Measurements from ENCODE around the gene NUDT13.
A peak's percentile ranks its signal among the peaks of the same experiment; 100 is the strongest.

NUDT13 gene

DNA sequence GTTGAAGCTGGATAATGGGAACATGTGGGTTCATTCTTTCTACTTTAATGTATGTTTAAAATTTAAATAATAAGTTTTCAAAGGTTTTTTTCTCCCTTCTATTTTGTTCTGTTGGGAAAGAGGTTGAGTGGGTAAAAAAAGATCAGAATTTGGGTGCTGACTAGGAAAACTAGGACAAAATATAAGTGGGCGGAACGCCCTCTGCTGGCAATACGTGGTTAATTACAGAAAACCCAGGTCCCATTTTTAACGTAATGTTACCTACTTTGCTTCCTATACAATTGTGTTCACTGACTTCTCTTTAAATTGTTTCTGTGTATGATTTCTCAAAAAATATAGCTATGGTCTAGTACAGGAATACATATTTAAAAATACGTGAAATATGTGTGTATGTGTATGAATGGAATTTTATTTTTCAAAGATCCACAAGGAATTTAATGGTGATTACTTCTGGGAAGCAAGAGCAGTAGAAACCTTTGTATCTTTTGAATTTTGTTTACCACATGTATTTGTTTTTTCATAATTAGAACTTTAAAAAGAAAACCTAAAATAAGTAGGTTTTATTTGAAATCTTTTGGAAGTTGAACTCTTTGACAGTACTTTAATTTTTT, 48.9 kb downstream of the NUDT13 start:
- no peak overlapping the region for H4K5ac ChIP-seq (ENCODE audit: low read length)
- H2BK5ac ChIP-seq (ENCODE audit: low read length), result no peak overlapping the region
- no peak overlapping the region for H2BK120ac ChIP-seq (ENCODE audit: low read depth, low read length)
- H3K23ac ChIP-seq (ENCODE audit: low read length), result no peak overlapping the region
- H3K79me1 ChIP-seq (ENCODE audit: low read length), result peaks cover 5% of the 10 kb centered on the region
- H3K4ac ChIP-seq (ENCODE audit: low read depth, low read length), result no peak overlapping the region
- no peak overlapping the region for H3K9ac ChIP-seq (ENCODE audit: low read length)
- H3K4me3 ChIP-seq (ENCODE audit: low read length), result no peak overlapping the region
- DNase-seq, result peak; percentile 52
- H2BK15ac ChIP-seq (replicated peaks; ENCODE audit: low read depth), result no peak overlapping the region
- H3K79me2 ChIP-seq (ENCODE audit: control insufficient read depth, insufficient read depth, low read length), result peaks cover 9% of the 10 kb centered on the region
- H3K4me1 ChIP-seq (ENCODE audit: control insufficient read depth, low read depth, low read length), result no peaks in the 10 kb centered on the region
- no peak overlapping the region for H3K27ac ChIP-seq (ENCODE audit: low read depth, low read length)
- WGBS (ENCODE audit: extremely low coverage, insufficient coverage, low lambda C conversion rate), result no CpG with 5 or more reads among the region's 5 CpGs
- no peaks in the 10 kb centered on the region for H3K27me3 ChIP-seq (ENCODE audit: insufficient read depth, low read length, poor library complexity)
- H3K18ac ChIP-seq (ENCODE audit: low read length), result no peak overlapping the region
- no peak overlapping the region for H4K8ac ChIP-seq (ENCODE audit: low read depth, low read length)
- no peak overlapping the region for H2AK5ac ChIP-seq (ENCODE audit: low read length)
- H3K4me2 ChIP-seq (ENCODE audit: low read length), result no peak overlapping the region
- no peaks in the 10 kb centered on the region for H3K36me3 ChIP-seq (ENCODE audit: control insufficient read depth, insufficient read depth, low read length)
- no peak overlapping the region for H3K56ac ChIP-seq (ENCODE audit: low read length)

- H3K4me3 ChIP-seq (ENCODE audit: low read length), result no peak overlapping the region
- H3K18ac ChIP-seq (ENCODE audit: low read length), result no peak overlapping the region
- no peak overlapping the region for H2BK5ac ChIP-seq (ENCODE audit: low read length)
- H3K4me1 ChIP-seq (ENCODE audit: control insufficient read depth, low read depth, low read length), result no peaks in the 10 kb centered on the region
- peaks cover 6% of the 10 kb centered on the region for H3K79me1 ChIP-seq (ENCODE audit: low read length)
- H2AK5ac ChIP-seq (ENCODE audit: low read length), result no peak overlapping the region
- H3K56ac ChIP-seq (ENCODE audit: low read length), result no peak overlapping the region
- H4K8ac ChIP-seq (ENCODE audit: low read depth, low read length), result no peak overlapping the region
- H3K9ac ChIP-seq (ENCODE audit: low read length), result no peak overlapping the region
- no peak overlapping the region for H3K23ac ChIP-seq (ENCODE audit: low read length)
- no peak overlapping the region for H2BK15ac ChIP-seq (replicated peaks; ENCODE audit: low read depth)
- H3K36me3 ChIP-seq (ENCODE audit: control insufficient read depth, insufficient read depth, low read length), result no peaks in the 10 kb centered on the region
- no peak overlapping the region for H3K4me2 ChIP-seq (ENCODE audit: low read length)
- WGBS (ENCODE audit: extremely low coverage, insufficient coverage, low lambda C conversion rate), result no CpG with 5 or more reads among the region's 1 CpG
- H3K4ac ChIP-seq (ENCODE audit: low read depth, low read length), result no peak overlapping the region
- no peak overlapping the region for H2BK120ac ChIP-seq (ENCODE audit: low read depth, low read length)
- no peak overlapping the region for H4K5ac ChIP-seq (ENCODE audit: low read length)
- H3K27me3 ChIP-seq (ENCODE audit: insufficient read depth, low read length, poor library complexity), result no peaks in the 10 kb centered on the region
- DNase-seq, result no peak
- peaks cover 13% of the 10 kb centered on the region for H3K79me2 ChIP-seq (ENCODE audit: control insufficient read depth, insufficient read depth, low read length)
- no peak overlapping the region for H3K27ac ChIP-seq (ENCODE audit: low read depth, low read length)
Measured at GRCh38 chr10:73161079-73161478, 50.8 kb downstream of the NUDT13 start.

DNA sequence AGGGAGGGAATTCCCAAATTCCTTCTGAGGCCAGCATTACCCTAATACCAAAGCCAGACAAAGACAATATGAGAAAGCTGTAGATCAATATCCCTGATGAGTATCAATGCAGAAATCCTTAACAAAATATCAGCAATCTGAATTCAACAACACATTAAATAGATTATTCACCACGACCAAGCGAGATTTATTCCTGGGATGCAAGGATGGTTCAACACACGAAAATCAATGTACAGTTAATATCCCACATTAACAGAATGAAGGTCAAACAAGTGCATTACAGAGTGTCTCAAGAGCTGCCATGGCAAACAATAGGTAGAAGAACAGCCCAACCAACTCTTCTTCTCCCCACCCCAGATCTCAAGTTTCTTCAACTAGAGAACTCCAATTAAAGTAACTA, 51.4 kb downstream of the NUDT13 start:
- Histone ChIP-seq H3K18ac (ENCODE audit: low read length) (no peak overlapping the region), H3K79me1 (ENCODE audit: low read length) (peaks cover 9% of the 10 kb centered on the region), H3K4me1 (ENCODE audit: control insufficient read depth, low read depth, low read length) (no peaks in the 10 kb centered on the region), H3K36me3 (ENCODE audit: control insufficient read depth, insufficient read depth, low read length) (no peaks in the 10 kb centered on the region), H2BK15ac (replicated peaks; ENCODE audit: low read depth) (no peak overlapping the region), H2BK120ac (ENCODE audit: low read depth, low read length) (no peak overlapping the region), H4K8ac (ENCODE audit: low read depth, low read length) (no peak overlapping the region), H3K56ac (ENCODE audit: low read length) (no peak overlapping the region), H2BK5ac (ENCODE audit: low read length) (no peak overlapping the region), H3K4ac (ENCODE audit: low read depth, low read length) (no peak overlapping the region), H3K27me3 (ENCODE audit: insufficient read depth, low read length, poor library complexity) (no peaks in the 10 kb centered on the region), H3K23ac (ENCODE audit: low read length) (no peak overlapping the region), H3K4me2 (ENCODE audit: low read length) (no peak overlapping the region), H4K5ac (ENCODE audit: low read length) (no peak overlapping the region), H3K9ac (ENCODE audit: low read length) (no peak overlapping the region), H2AK5ac (ENCODE audit: low read length) (no peak overlapping the region), H3K79me2 (ENCODE audit: control insufficient read depth, insufficient read depth, low read length) (peaks cover 16% of the 10 kb centered on the region), H3K27ac (ENCODE audit: low read depth, low read length) (no peak overlapping the region), H3K4me3 (ENCODE audit: low read length) (no peak overlapping the region)
- DNase-seq, result no peak
- no CpG with 5 or more reads among the region's 3 CpGs for WGBS (ENCODE audit: extremely low coverage, insufficient coverage, low lambda C conversion rate)

GRCh38 chr10:73163096-73163495, 52.8 kb downstream of the NUDT13 start:
- Histone ChIP-seq H4K5ac (ENCODE audit: low read length) (no peak overlapping the region), H3K4ac (ENCODE audit: low read depth, low read length) (no peak overlapping the region), H3K36me3 (ENCODE audit: control insufficient read depth, insufficient read depth, low read length) (no peaks in the 10 kb centered on the region), H3K18ac (ENCODE audit: low read length) (no peak overlapping the region), H2BK5ac (ENCODE audit: low read length) (no peak overlapping the region), H4K8ac (ENCODE audit: low read depth, low read length) (no peak overlapping the region), H2BK15ac (replicated peaks; ENCODE audit: low read depth) (no peak overlapping the region), H3K4me3 (ENCODE audit: low read length) (no peak overlapping the region), H3K79me2 (ENCODE audit: control insufficient read depth, insufficient read depth, low read length) (peaks cover 26% of the 10 kb centered on the region), H3K27me3 (ENCODE audit: insufficient read depth, low read length, poor library complexity) (no peaks in the 10 kb centered on the region), H2BK120ac (ENCODE audit: low read depth, low read length) (no peak overlapping the region), H3K56ac (ENCODE audit: low read length) (no peak overlapping the region), H3K27ac (ENCODE audit: low read depth, low read length) (no peak overlapping the region), H3K79me1 (ENCODE audit: low read length) (peaks cover 13% of the 10 kb centered on the region), H3K4me2 (ENCODE audit: low read length) (no peak overlapping the region), H2AK5ac (ENCODE audit: low read length) (no peak overlapping the region), H3K23ac (ENCODE audit: low read length) (no peak overlapping the region), H3K9ac (ENCODE audit: low read length) (no peak overlapping the region), H3K4me1 (ENCODE audit: control insufficient read depth, low read depth, low read length) (no peaks in the 10 kb centered on the region)
- DNase-seq, result no peak
- WGBS (ENCODE audit: extremely low coverage, insufficient coverage, low lambda C conversion rate), result no CpG with 5 or more reads among the region's 2 CpGs

DNA sequence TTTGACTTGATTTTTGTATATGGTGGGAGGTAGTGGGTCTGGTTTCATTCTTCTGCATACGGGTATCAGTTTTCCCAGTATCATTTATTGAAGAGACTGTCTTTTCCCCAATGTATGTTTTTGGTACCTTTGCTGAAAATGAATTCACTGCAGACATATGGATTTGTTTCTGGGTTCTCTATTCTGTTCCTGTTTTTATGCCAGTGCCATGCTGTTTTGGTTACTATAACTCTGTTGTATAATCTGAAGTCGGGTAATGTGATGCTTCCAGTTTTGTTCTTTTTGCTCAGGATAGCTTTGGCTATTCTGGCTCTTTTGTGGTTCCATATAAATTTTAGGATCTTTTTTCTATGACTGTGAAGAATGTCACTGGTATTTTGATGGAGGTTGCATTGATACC, 56.7 kb downstream of the NUDT13 start:
- Histone ChIP-seq H3K9ac (ENCODE audit: low read length) (no peak overlapping the region), H3K18ac (ENCODE audit: low read length) (no peak overlapping the region), H4K8ac (ENCODE audit: low read depth, low read length) (no peak overlapping the region), H4K5ac (ENCODE audit: low read length) (no peak overlapping the region), H3K79me2 (ENCODE audit: control insufficient read depth, insufficient read depth, low read length) (peaks cover 19% of the 10 kb centered on the region), H3K27ac (ENCODE audit: low read depth, low read length) (no peak overlapping the region), H3K23ac (ENCODE audit: low read length) (no peak overlapping the region), H3K36me3 (ENCODE audit: control insufficient read depth, insufficient read depth, low read length) (no peaks in the 10 kb centered on the region), H2BK5ac (ENCODE audit: low read length) (no peak overlapping the region), H3K4me2 (ENCODE audit: low read length) (no peak overlapping the region), H3K56ac (ENCODE audit: low read length) (no peak overlapping the region), H3K4ac (ENCODE audit: low read depth, low read length) (no peak overlapping the region), H3K4me3 (ENCODE audit: low read length) (no peak overlapping the region), H2BK120ac (ENCODE audit: low read depth, low read length) (no peak overlapping the region), H3K27me3 (ENCODE audit: insufficient read depth, low read length, poor library complexity) (no peaks in the 10 kb centered on the region), H2BK15ac (replicated peaks; ENCODE audit: low read depth) (no peak overlapping the region), H3K4me1 (ENCODE audit: control insufficient read depth, low read depth, low read length) (no peaks in the 10 kb centered on the region), H2AK5ac (ENCODE audit: low read length) (no peak overlapping the region), H3K79me1 (ENCODE audit: low read length) (peaks cover 11% of the 10 kb centered on the region)
- no peak for DNase-seq
- WGBS (ENCODE audit: extremely low coverage, insufficient coverage, low lambda C conversion rate), result no CpG with 5 or more reads among the region's 2 CpGs

- no peak overlapping the region for H2BK5ac ChIP-seq (ENCODE audit: low read length)
- no peak for DNase-seq
- peak overlapping the region; percentile 46 for H3K4ac ChIP-seq (ENCODE audit: low read depth, low read length)
- no peak overlapping the region for H2BK120ac ChIP-seq (ENCODE audit: low read depth, low read length)
- no peak overlapping the region for H2BK15ac ChIP-seq (replicated peaks; ENCODE audit: low read depth)
- H3K23ac ChIP-seq (ENCODE audit: low read length), result no peak overlapping the region
- peak overlapping the region; percentile 81 for H3K56ac ChIP-seq (ENCODE audit: low read length)
- peak overlapping the region; percentile 46 for H3K18ac ChIP-seq (ENCODE audit: low read length)
- H3K9ac ChIP-seq (ENCODE audit: low read length), result peak overlapping the region; percentile 76
- no peaks in the 10 kb centered on the region for H3K36me3 ChIP-seq (ENCODE audit: control insufficient read depth, insufficient read depth, low read length)
- H3K4me1 ChIP-seq (ENCODE audit: control insufficient read depth, low read depth, low read length), result no peaks in the 10 kb centered on the region
- peak overlapping the region; percentile 93 for H3K4me2 ChIP-seq (ENCODE audit: low read length)
- no peak overlapping the region for H4K5ac ChIP-seq (ENCODE audit: low read length)
- no peaks in the 10 kb centered on the region for H3K27me3 ChIP-seq (ENCODE audit: insufficient read depth, low read length, poor library complexity)
- WGBS (ENCODE audit: extremely low coverage, insufficient coverage, low lambda C conversion rate), result no CpG with 5 or more reads among the region's 5 CpGs
- peak overlapping the region; percentile 25 for H2AK5ac ChIP-seq (ENCODE audit: low read length)
- no peak overlapping the region for H4K8ac ChIP-seq (ENCODE audit: low read depth, low read length)
- H3K79me1 ChIP-seq (ENCODE audit: low read length), result peaks cover 9% of the 10 kb centered on the region
- H3K79me2 ChIP-seq (ENCODE audit: control insufficient read depth, insufficient read depth, low read length), result peaks cover 16% of the 10 kb centered on the region
- peak overlapping the region; percentile 54 for H3K4me3 ChIP-seq (ENCODE audit: low read length)
- peak overlapping the region; percentile 27 for H3K27ac ChIP-seq (ENCODE audit: low read depth, low read length)
Measured at GRCh38 chr10:73167458-73167782, 57.2 kb downstream of the NUDT13 start.
